ENCODE data around the gene LAMP1.
"Not testable (repeated sequence)": the region's sequence is repeated elsewhere in the genome, so short reads cannot be mapped to it uniquely, and the experiment has no call there.

The LAMP1 gene

DNA sequence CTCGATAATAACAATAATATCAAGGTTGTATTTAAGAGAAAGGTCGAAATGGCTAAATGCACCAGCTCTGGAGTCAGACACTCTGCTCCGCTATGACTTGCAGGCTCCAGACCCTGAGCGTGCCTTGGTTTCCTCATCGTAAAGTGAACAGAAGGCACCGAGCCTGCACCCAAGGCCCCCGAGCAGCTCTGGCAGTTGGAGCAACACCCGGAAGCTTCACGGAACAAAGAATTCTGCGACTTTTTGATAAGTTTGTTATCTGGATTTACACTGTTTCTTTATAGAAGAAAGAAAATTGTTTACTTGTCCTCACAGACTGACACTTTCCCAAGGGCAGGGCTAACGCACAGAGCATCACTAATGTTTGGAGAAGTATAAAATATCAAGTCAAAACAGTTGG lies 62.5 kb downstream of the LAMP1 start:
- no peak for DNase-seq

DNA sequence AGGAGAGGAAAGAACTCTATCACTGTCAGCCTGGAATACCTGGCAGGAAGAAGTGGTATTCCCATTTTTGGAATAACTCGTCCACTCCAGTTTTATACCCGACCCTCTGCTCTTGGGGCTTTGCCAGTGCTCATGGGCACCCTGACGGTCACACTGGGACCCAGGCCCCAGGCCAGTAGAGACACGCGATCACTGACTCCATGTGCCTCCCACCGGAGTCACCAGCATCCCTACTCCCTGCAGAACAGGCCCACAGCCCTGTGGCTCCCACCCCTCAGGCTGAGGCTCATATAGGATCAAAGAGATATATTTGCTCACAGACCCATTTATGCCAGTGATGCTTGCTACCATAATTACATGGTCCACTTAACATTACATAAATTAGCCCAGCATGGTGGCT lies 63.4 kb downstream of the LAMP1 start:
- no peak for DNase-seq

DNA sequence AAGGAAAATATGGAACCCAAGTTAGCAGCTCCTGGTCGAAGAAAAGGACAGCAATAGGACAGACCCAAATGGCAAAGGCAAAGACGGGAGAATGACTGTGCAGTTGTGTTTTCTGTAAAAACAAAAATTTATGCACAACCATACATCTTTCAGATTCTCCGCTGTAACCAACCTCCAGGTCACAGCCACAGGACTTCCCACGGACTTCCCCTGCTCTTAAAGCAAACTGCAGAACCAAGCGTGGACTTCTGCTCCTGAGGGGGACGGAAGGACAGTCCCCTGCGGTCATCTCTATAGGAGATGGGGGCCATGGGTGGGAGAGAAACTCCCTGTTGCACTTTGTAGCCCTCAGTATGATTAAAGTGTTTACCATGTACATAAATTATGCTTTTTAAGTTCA lies 64.4 kb downstream of the LAMP1 start:
- DNase-seq = no peak

DNA sequence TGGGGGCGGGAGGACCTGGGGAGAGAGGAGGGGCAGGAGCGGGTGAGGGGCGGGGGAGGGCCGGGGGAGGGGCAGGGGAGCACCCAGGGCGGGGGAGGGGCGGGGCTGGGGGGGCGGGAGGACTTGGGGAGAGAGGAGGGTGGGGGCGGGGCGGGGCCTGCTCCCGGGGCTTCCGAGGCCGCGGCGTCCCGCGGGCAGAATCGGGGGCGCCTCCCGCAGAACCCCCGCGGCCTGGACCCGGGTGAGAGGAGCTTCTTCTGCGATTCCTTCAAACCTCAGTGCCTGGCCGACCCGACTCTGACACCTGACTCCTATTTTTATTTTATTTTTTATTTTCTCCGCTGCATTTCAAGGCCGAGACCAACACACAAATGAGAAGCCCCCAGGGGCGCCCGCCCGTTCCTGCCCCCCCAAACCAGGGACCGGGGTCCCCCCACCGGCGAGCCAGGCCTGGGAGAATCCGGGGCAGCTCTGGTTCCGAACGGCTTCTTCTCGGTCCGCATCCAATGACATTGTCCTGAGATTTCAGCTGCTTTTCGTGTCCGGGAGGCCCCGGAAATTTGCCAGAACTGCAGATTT lies 67.4 kb downstream of the LAMP1 start:
- DNase-seq = no peak

DNA sequence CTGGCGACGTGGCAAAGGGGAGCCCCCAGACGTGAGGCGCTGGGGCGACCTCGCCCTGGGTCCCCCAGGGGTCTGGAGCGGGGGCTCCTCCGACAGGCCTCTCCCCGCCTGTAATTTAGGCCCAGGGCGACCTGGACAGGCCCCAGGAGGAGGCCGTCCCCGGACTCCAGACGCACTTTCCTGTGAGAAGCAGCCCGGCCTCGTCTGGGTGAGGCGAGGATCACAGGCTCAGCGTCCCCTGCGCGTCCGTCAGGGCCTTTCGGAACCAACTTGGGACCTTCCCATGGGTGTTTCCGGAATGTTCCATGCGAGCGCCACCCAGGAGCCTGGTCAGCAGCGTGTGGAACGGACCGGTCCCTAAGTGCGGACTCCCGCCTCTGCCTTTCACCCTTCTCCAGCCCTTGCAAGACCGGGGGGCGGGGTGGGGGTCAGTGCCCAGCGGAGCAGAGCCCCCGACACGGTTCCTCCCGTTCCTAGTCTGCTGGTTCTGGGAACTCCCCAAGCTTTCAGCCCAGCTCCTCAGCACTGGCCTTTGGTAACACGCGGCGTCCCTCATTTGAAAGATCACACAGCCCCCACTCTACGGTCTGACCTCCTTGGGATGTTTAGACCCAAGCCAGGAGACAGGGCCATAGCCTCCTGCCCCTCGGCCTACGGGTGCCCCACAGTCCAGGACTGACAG lies 68.0 kb downstream of the LAMP1 start:
- DNase-seq = no peak

DNA sequence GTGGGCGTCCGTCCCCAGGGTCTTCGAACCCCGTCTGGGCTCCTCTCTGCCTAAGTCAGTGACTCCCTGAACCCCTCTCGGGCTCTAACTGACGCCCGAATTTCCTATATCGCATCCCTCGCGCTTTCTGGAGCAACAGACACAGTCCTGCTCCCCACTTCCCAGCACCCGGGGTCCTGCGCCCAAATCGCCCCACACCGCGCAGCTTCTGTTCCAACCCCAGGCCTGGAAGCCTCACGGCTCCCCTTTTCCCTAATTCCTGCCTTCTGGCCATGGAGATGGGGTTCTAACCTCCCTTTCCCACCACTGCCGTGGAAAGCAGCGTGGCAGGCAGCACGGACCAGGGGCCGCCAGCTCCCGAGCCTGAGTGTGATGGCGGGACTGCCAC lies 68.5 kb downstream of the LAMP1 start:
- DNase-seq = no peak

DNA sequence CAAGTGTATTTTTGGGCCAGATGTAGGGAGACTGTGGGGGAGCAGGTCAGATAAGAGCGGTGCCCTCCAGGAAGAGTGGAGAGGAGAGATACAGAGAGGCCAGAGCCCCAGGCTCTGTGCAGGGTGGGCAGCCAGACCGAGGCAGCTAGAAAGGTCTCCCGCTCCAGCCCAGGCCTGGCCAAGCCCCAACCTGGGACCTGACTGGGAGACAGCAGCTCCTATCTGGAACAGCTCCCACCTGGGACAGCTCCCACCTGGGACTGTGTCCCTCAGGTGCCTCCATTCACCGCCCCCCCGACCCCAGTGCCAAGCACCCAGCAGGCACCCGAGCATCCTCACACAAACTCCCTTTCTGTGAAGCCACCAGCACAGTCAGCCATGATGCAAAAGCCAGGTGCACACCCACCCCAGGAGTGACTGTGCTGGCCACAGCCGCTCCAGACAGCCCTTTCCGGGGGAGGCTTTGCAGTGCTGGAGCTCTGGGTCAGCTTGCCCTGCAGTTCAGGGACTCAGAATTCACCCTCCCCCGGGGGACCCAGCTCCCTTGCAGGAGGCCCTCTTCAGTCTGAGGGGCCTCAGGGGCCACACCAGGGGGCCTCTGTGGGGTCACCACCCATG lies 69.0 kb downstream of the LAMP1 start:
- DNase-seq = no peak

DNA sequence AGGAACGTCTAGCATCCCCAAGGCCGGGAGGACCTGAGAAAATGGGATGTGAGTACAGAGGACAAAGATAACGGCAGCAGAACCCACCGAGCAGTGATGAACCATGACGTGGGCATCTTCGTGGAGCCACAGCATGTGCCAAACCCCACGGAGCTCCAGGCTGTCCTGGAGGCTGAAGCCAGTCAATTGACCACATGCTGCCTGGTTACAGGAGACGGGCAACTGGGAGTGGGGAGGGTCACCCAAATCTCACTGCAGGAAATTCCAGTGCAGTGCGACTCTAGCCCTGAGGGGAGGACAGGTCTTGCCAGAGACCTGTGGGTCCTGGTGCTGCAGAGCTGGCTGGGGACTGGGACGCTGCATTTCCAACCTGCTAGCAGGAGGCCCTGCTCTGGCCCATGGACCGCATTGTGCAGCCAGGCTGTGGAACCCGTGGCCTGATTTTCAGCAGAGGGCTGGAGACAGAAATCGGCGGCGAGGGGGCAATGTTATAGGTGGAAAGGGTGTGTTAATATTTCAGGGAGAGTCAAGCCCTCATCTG lies 70.1 kb downstream of the LAMP1 start:
- DNase-seq = no peak

DNA sequence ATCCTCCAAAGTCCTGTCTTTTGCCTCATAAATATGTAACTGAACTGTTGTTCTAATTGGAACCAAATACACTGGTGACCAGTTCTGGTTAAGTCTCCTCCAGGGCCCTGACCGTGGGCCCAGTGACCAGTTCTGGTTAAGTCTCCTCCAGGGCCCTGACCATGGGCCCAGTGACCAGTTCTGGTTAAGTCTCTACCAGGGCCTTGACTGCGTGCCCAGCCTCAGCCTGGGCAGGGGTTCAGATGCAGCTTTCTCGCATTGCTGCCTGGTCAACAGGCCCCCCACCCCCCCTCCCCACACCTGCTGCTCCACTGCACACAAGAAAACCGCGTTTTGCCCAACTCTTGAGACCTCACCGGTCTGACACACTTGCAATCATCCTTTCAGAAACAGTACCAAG lies 70.7 kb downstream of the LAMP1 start:
- DNase-seq = no peak

DNA sequence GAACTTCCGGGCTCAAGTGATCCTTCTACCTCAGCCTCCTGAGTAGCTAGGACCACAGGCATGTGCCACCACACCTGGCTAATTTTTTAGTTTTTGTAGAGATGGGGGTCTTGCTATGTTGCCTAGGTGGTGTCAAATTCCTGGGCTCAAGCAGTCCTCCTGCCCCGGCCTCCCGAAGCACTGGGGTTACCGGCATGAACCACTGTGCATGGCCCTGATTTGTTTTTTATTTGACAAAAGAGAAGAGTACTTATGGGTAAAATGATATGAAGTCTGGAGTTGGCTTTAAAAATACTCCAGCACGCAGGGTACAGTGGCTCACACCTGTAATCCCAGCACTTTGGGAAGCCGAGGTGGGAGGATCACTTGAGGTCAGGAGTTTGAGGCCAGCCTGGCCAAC lies 71.3 kb downstream of the LAMP1 start:
- DNase-seq = not testable (repeated sequence)

DNA sequence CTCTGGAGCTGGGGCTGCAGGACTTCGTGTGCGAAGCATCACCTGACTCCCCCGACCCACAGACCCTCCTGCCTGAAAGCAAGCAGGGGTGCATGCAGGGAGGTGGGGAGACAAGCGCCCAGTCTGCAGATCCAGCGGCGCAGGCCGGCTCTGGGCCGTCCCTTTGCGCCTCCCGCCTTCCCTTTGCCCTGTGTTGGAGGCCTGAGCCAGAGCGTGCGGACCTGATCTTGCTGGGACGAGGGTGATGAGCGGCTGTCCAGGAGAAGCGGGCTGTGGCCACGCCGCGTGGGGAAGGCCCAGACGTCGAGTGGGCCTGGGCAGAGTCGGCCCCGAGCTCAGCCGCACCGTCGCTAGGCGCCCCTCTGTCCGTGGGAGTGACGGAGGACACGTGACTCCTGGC lies 72.2 kb downstream of the LAMP1 start:
- no peak for DNase-seq

DNA sequence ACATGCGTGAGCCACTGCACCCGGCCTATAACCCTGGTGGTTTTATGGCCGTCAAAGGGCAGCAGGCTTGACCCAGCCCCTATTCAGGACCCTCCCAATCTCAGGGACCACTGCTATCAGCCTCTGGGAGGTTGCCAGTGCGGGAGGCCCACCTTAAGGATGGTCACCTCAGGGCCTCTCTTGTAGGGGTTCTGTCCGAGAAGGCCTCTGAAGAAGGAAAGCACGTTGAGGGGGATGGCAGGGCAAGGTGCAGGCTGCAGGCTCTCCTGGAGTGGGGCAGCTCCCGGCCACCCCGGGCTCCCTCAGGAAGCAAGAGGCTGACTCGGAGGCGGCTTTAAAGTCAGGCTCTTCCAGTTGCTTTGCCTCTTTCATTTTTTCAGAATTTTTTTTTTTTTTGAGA lies 72.8 kb downstream of the LAMP1 start:
- no peak for DNase-seq

DNA sequence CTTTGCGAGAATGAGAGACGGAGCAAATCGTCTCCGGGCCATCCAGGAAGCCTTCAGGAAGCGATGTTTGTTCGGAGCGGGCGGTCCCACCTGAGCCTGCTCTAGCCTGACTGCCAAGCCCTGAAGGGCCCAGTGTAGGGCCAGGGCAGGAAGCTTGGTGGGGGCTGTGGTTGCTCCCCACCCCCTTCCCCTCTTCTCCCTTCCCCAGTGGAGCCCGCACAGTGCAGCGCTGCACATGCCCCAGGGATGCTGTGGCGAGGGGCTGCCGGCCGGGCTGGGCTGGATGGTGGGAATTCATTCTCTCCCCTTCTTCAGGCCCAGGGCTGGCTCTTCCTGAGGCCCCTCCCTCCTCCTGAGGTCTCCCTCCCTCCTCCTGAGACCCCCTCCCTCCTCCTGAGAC lies 74.0 kb downstream of the LAMP1 start:
- no peak for DNase-seq

DNA sequence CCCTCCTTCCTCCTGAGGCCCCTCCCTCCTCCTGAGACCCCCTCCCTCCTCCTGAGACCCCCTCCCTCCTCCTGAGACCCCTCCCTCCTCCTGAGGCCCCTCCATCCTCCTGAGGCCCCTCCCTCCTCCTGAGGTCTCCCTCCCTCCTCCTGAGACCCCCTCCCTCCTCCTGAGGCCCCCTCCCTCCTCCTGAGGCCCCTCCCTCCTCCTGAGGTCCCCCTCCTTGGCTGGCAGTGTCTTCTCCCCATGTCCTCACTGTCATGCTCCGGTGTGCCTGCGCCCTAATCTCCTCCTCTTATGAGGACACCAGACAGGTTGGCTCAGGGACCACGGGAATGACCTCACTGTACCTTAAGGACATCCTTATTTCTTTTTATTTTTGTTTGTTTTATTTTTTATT lies 74.7 kb downstream of the LAMP1 start:
- not testable (repeated sequence) for DNase-seq

Measured in COR-L47 (cell line).